HepG2 (cell line): ENCODE measurements around the gene GALR2. TPM values are rescaled to one million over a fixed set of nuclear protein-coding genes. Genes with fewer than 3 reads are reported as not detected.
A peak's percentile ranks its signal among the peaks of the same experiment; 100 is the strongest.

ENCODE experiments used
- ARNT ChIP-seq: fragments of 450-650 bp; IDR thresholded peaks from 2 replicates; pipeline ENCODE4 v1.6.1; 2017
- CEBPB ChIP-seq: IDR thresholded peaks from 2 replicates; pipeline ENCODE4 v1.6.1; 2011; ENCODE audit warnings: low read depth, low read length, improper control_type of control experiment, borderline replicate concordance
- GRHL1 ChIP-seq: sonication (generic); formaldehyde crosslinking; conservative IDR thresholded peaks from 2 replicates; pipeline ENCODE4 v1.8.0; 2022; ENCODE audit warnings: missing genetic modification reagents
- HNRNPL ChIP-seq: fragments of 200-400 bp; formaldehyde crosslinking; IDR thresholded peaks from 2 replicates; pipeline ENCODE4 v1.6.1; 2017; ENCODE audit warnings: mild to moderate bottlenecking, low read depth, low read length
- JDP2 ChIP-seq: sonication (generic); formaldehyde crosslinking; IDR thresholded peaks from 2 replicates; pipeline ENCODE4 v1.8.1; 2022; ENCODE audit warnings: missing genetic modification reagents, borderline replicate concordance
- MXD4 ChIP-seq: IDR thresholded peaks from 2 replicates; pipeline ENCODE4 v1.6.1; 2016; ENCODE audit warnings: mild to moderate bottlenecking, missing biosample characterization, missing genetic modification reagents
- MYPOP ChIP-seq: sonication (generic); formaldehyde crosslinking; IDR thresholded peaks from 2 replicates; pipeline ENCODE4 v1.8.1; 2023; ENCODE audit warnings: mild to moderate bottlenecking, moderate library complexity, missing genetic modification reagents
- PATZ1 ChIP-seq: sonication (generic); formaldehyde crosslinking; IDR thresholded peaks from 2 replicates; pipeline ENCODE4 v1.4.0; 2020; ENCODE audit warnings: missing genetic modification reagents
- RNF2 ChIP-seq: fragments of 450-650 bp; conservative IDR thresholded peaks from 2 replicates; pipeline ENCODE4 v1.6.1; 2016; ENCODE audit warnings: low read depth
- SMARCC2 ChIP-seq: fragments of 450-650 bp; IDR thresholded peaks from 2 replicates; pipeline ENCODE4 v1.6.1; 2017; ENCODE audit warnings: antibody characterized with exemption, mild to moderate bottlenecking
- XBP1 ChIP-seq: sonication (generic); formaldehyde crosslinking; IDR thresholded peaks from 2 replicates; pipeline ENCODE4 v1.5.0; 2020; ENCODE audit warnings: missing genetic modification reagents
- ZNF264 ChIP-seq: sonication (generic); formaldehyde crosslinking; IDR thresholded peaks from 2 replicates; pipeline ENCODE4 v1.4.0; 2020; ENCODE audit warnings: missing genetic modification reagents
- ZNF317 ChIP-seq: sonication (generic); formaldehyde crosslinking; IDR thresholded peaks from 2 replicates; pipeline ENCODE4 v1.5.0; 2020; ENCODE audit warnings: mild to moderate bottlenecking, missing genetic modification reagents
- ZNF350 ChIP-seq: sonication (generic); formaldehyde crosslinking; IDR thresholded peaks from 2 replicates; pipeline ENCODE4 v1.4.0; 2020; ENCODE audit warnings: mild to moderate bottlenecking, low read depth, missing genetic modification reagents, borderline replicate concordance
- ZNF674 ChIP-seq: sonication (generic); formaldehyde crosslinking; IDR thresholded peaks from 2 replicates; pipeline ENCODE4 v1.5.0; 2020; ENCODE audit warnings: low read depth, mild to moderate bottlenecking, missing genetic modification reagents
- ZSCAN31 ChIP-seq: sonication (generic); formaldehyde crosslinking; IDR thresholded peaks from 2 replicates; pipeline ENCODE4 v1.5.0; 2020; ENCODE audit warnings: low read depth, mild to moderate bottlenecking, missing genetic modification reagents
- polyA plus RNA-seq, 8 experiments: library from polyadenylated mRNA; depleted of rRNA in 3 of 8; stranded (reverse) in 7 of 8; unstranded in 1 of 8; fragments of >200 nt; fragmentation: Illumina TruSeq in 4 of 8; extraction: Trizol in 4 of 8; gene quantifications; 2 replicates each; pipeline versions ENCODE4 v1.2.1 to v1.2.3, GENCODE V29; 2011 to 2016; ENCODE audit warnings: low read depth in 4 of 8, missing spikeins in 1 of 8, mixed read lengths in 1 of 8; ENCODE audit not compliant: insufficient read depth in 1 of 8
- total RNA-seq, 5 experiments: library from RNA; depleted of rRNA; stranded (reverse); fragments of >200 nt; fragmentation: Illumina TruSeq; extraction: Trizol; gene quantifications; 2 replicates each; pipeline ENCODE4 v1.2.3, GENCODE V29; 2016; ENCODE audit warnings: low read depth in 1 of 5
- TF ChIP-seq, protein P1 (sequence below), 2 experiments: sonication (generic) in 1 of 2; formaldehyde crosslinking in 1 of 2; IDR thresholded peaks; 2 replicates each; pipeline versions ENCODE4 v1.6.1 to v1.9.0; 2014 to 2022; ENCODE audit warnings: antibody characterized with exemption in 1 of 2, borderline replicate concordance in 1 of 2, inconsistent platforms in 1 of 2, low read depth in 1 of 2, missing genetic modification reagents in 1 of 2
- TF ChIP-seq, protein P2 (sequence below): sonication (generic); formaldehyde crosslinking; IDR thresholded peaks from 2 replicates; pipeline ENCODE4 v1.8.1; 2023; ENCODE audit warnings: mild to moderate bottlenecking, missing genetic modification reagents, borderline replicate concordance

The GALR2 gene
- total and polyA plus RNA-seq, 2 of the 13 experiments (the other 11 are each of a cell fraction or from before 2014, with no cell fraction given): 0.48 to 0.58 TPM

- TF ChIP-seq, protein P1, sequence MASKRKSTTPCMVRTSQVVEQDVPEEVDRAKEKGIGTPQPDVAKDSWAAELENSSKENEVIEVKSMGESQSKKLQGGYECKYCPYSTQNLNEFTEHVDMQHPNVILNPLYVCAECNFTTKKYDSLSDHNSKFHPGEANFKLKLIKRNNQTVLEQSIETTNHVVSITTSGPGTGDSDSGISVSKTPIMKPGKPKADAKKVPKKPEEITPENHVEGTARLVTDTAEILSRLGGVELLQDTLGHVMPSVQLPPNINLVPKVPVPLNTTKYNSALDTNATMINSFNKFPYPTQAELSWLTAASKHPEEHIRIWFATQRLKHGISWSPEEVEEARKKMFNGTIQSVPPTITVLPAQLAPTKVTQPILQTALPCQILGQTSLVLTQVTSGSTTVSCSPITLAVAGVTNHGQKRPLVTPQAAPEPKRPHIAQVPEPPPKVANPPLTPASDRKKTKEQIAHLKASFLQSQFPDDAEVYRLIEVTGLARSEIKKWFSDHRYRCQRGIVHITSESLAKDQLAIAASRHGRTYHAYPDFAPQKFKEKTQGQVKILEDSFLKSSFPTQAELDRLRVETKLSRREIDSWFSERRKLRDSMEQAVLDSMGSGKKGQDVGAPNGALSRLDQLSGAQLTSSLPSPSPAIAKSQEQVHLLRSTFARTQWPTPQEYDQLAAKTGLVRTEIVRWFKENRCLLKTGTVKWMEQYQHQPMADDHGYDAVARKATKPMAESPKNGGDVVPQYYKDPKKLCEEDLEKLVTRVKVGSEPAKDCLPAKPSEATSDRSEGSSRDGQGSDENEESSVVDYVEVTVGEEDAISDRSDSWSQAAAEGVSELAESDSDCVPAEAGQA (IDR thresholded peaks at IDR 0.05; ENCODE audit: low read depth): peak; percentile 90
- TF ChIP-seq, protein P1 (CRISPR knock-in tag; IDR thresholded peaks at IDR 0.05; ENCODE audit: borderline replicate concordance): 0 out of 2 replicates have a peak, but pooled peaks have one; percentile 52
- TF ChIP-seq RNF2 (peak; percentile 87; the same call in 1 of the 2 replicates), ZNF317 (CRISPR knock-in tag) (peak; percentile 17; the same call in 1 of the 2 replicates), GRHL1 (CRISPR knock-in tag) (no peak), MXD4 (peak; percentile 89), HNRNPL (no peak), ZNF350 (CRISPR knock-in tag) (peak; percentile 81), ZSCAN31 (peak; percentile 96), ZNF674 (CRISPR knock-in tag) (peak; percentile 74; the same call in 1 of the 2 replicates), JDP2 (CRISPR knock-in tag) (peak; percentile 38; the same call in 1 of the 2 replicates), XBP1 (CRISPR knock-in tag) (no peak), ARNT (no peak), CEBPB (no peak), ZNF264 (CRISPR knock-in tag) (no peak), MYPOP (CRISPR knock-in tag) (peak; percentile 75), PATZ1 (peak; percentile 66), SMARCC2 (no peak)
- TF ChIP-seq, protein P2, sequence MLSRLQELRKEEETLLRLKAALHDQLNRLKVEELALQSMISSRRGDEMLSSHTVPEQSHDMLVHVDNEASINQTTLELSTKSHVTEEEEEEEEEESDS (CRISPR knock-in tag): peak; percentile 63; the same call in 1 of the 2 replicates
These were observed 2.3 kb upstream of the GALR2 start, which contains the start of gene SRP68 (continued) for GRCh38 chr17:76072148-76072858.
